Loucy (cell line): Measurements from ENCODE around the gene CECR2.

Experiments
- CTCF ChIP-seq: fragments of 200-600 bp; sonication (generic); conservative IDR thresholded peaks from 2 replicates; pipeline ENCODE4 v1.5.1; 2014; ENCODE audit warnings: mild to moderate bottlenecking, antibody characterized with exemption, low read length
- EZH2phosphoT487 ChIP-seq: fragments of 200-600 bp; IDR thresholded peaks from 2 replicates; pipeline ENCODE4 v1.6.1; 2018; ENCODE audit warnings: antibody characterized with exemption, mild to moderate bottlenecking, moderate library complexity, borderline replicate concordance

- TF ChIP-seq EZH2phosphoT487 (no peak), CTCF (no peak)
Measured at GRCh38 chr22:17400305-17400704, 31.0 kb downstream of the CECR2 start.
